Activated CD4-positive, alpha-beta T cell treated with anti-CD3 and anti-CD28 coated beads for 1 hour (primary cell): ENCODE results near the gene USP48.

Experiments
- DNase-seq: peaks from one replicate; pipeline ENCODE4 v3.0.0-alpha.2; 2020

Gene USP48

DNA sequence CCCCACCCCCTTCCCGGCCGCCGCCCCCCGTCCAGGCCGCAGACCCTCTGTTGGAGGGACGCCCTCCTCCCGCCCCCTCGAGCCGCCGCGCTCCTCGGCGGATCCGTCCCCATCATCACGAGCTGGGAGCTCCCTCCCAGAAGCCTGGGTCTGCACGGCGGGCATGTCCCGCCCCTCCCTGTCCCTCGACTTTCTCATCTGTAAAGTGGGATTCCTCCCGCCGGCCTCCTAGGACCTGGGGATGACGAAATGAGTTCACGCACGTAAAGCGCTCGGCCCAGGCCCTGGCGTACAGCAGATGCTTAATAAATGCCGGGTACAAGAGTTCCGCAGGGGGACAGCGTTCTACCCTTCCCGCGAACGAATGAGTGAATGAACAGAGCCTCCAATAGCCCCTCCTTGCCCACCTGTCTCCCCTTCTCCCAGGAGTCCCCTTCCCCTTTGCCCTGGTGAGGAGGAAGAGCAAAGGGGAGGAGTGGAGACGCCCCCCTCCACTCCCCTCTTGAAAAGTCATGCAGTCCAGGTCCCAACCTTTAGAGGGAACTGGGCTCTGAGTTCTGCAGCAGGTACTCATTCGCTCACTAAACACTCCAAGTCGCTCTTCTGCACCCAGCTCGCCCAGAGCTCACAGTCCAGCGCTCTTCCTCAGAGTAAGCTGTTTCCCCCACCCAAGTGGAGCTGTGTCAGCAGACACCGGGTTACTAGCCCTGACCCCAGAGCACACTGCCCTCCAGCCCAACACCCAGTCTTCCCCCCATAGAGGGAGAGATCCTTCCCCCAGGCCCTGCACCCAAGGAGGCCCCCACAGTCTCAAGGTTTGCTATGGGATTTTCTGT lies 130.6 kb downstream of the USP48 start:
- no peak for DNase-seq

DNA sequence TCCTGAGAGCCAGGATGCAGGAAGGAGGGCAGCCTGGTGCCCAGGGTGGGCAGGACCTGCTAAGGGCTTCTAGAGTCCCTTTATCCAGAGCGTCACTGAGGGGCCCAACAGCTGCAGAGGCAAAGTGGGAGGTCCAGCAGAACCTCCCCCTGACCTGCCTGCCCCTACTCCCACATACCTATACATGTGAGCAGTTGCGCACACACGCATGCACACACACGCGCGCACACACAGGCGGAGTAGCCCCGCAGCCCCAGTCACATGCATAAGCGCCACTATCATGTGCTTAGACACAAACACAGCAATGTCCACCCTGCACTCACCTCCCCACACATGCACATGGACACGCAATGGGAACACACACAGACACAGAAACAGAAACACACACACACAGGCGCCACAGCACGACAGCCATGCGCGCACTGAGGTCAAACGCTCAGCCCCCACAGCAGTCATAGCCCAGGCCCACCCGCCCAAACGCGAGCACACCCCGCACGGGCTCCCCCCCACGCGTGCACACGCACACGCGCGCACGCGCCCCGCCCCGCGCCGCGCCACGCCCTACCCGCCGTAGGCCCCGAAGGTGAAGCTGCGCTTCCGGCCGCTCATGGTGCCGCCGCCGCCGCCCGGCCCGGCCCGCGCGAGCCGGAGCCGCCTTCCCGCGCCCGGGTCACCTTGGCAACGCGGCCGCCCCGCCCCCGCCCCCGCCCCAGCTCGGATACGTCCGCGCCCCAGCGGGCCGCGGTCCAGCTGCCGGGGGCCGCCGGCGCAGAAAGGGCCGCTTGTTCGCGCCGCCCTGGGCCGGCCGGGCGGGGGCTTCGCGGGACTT lies 131.5 kb downstream of the USP48 start:
- DNase-seq: peak; percentile 14

DNA sequence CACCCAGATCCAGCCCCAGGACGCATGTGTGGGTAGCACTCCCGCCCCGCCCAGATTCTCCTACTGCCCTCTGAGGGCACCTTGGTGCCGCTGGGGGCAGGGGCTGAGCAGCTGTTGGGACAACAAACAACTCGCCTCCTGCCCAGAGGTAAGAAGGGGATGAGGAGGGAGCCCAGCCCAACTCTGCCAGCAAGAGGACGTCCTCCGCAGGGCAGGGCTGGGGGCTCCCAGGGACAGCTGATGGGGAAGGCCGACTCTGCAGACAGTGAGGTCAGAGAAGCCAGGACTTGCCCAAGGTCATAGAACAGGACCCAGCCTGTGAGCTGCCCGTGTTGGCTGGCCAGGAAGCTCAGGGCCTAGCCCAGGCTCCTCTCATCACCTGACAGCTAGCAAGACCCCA lies 132.5 kb downstream of the USP48 start:
- no peak for DNase-seq

DNA sequence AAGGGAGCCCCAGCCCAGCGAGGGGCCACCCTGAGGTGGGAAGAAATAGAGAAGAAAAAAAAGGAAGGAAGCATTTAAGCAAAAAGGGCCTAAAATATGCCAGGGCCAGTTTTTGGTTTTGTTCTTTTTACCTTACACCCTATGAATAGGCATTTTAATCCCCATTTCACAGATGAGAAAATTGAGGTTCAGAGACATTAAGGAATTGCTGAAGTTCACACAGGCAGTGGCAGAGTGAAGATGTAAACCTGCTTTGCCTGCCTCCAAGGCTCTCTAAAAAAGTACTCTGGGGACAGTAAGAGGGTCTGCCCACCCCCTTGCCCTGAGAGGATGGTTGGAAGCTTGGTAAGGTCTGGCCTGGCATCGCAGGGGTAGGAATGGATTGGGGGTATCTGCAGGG lies 133.6 kb downstream of the USP48 start:
- no peak for DNase-seq

DNA sequence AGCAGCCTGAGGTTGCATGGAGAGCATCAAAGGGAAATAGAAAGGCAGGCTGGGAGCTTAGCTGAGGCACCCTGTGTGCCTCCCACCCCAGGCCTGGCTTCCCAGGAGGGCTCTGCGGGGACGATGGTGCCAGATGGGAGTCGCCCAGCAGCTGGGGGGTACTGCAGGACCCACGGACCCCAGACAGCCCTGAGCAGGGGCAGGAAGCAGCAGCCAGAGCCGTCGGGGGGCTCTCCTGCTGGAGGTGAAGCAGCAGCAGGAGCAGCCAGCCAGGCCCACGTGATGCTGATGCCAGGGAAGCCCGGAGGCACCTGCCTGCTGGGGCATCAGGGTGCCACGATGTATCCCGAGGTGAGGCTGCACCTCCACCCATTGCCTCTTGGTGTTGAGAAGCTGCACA lies 134.2 kb downstream of the USP48 start:
- DNase-seq: no peak

DNA sequence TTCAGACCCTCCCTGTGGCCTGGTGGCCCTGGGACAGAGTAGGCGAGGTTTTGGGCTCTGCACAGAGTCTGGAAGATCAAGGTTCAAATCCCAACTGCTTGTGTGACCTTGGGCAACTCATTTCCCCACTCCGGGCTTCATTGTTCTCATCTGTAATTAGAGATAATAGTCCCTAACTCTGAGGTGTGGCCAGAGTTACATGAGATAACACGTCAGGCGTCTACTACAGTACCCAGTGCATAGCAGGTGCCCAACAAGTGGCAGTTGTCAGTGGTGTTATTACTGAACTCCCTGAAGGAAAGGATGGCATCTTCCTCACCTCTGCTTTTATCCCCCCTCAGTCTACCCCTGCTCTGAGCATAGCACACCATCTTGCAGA lies 134.6 kb downstream of the USP48 start:
- no peak for DNase-seq

DNA sequence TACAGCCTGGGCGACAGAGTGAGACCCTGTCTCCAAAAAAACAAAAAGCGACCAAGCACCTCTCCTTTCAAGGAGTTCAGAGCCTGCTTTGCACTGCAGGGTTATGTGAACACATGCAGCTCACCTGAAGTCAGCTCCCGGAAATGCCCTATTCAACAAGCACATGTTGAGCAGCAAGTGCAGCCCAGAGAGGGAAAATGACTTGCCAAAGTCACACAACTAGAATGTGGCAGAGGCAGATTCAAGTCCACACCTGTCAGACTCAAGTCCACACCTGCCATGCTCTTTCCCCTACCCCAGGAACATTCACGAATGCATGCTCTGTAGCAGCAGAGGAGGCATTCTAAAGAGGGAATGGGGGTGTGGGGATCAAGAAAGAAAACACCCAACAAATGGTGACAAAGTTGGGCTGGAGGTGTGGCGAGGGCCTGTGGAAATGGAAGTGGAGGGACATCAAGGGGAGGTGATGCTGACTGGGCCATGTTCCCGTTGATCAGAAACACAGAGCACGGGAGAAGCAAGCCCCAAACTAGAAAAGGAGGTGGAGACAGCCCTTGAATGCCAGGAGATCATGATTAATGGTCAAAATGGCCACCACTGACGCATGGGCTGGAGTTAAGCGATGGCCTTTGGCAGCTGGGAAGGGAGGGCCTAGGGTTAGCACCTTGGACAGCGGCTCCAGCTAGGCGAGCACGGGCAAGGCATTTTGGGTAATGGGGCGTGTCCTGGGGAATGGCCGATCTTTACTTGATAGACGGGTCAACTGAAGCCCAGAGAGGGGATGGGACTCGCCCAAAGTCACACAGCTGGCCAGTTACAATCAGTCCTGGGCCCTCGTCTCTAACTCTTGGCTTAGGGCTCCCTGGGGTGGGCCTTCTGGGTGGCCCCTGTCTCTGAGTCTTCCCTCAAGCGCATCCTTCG lies 135.3 kb downstream of the USP48 start:
- DNase-seq: no peak

DNA sequence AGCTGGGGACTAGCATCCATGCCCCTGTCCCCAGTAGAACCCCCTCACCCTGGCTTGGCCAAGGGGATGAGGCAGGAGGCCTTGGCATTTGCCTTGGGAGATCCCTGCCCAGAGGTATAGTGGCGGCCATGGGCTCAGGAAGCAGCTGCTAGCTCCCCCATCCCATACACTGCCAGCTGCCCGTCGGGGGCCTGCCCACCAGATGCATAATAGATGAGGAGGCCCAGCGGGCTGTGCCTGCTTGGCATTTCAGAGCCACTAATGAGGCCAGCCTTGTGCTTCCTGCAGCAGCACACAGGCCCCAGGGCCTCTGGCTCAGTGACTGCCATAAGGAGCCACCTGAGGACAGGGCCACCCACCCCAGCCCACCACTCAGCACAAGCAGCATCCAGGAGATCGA lies 137.4 kb downstream of the USP48 start:
- no peak for DNase-seq

DNA sequence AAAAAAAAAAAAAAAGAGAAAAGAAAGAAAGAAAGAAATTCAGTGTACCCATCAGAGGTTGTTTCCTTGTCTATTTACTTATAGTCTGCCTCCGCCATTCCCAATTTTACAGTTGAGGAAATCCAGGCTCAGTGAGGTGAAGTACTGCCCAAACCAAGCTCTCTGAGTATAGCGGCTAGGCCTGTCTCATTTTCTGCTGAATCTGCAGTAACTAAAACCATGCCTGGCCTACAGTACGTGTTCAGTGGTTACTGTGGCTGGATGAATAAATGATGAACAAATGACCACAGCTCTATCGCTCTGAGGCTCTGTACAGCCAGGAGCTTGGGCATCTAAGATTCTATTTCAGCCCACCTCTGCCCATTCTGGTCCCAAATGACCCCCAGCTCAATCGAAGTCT lies 138.0 kb downstream of the USP48 start:
- no peak for DNase-seq

DNA sequence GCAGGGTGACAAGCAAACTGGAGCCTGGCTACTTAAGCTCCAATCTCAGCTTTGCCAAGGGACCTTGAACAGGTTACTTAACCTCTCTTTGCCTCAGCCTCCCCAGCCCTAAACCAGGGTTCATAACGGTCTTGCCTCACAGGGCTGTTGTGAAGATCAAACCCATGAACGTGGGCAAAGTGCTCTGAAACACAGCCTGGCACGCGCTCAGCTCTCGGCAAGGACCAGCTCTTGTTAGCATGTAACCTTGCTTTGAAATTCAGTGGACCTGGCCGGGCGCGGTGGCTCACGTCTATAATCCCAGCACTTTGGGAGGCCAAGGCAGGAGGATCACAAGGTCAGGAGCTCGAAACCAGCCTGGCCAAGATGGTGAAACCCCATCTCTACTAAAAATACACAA lies 138.6 kb downstream of the USP48 start:
- no peak for DNase-seq

DNA sequence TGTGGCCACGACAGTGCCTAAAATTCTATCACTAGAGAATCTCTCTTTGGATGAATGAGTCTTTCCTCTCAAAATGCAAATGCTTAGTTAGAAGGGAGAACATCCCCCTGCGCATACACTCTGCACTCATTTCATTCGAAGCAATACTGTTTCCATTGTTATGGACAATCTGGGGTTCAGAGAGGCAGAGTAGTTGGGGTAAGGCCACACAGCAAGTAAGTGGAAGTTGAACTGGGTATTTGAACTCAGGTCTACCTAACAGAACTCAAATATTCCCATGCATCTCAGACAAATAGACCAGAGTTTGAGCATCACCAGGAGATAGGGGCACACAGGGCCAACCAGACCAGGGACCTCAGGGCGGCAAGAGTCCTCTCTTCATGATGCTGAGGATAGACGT lies 139.3 kb downstream of the USP48 start:
- DNase-seq: no peak

DNA sequence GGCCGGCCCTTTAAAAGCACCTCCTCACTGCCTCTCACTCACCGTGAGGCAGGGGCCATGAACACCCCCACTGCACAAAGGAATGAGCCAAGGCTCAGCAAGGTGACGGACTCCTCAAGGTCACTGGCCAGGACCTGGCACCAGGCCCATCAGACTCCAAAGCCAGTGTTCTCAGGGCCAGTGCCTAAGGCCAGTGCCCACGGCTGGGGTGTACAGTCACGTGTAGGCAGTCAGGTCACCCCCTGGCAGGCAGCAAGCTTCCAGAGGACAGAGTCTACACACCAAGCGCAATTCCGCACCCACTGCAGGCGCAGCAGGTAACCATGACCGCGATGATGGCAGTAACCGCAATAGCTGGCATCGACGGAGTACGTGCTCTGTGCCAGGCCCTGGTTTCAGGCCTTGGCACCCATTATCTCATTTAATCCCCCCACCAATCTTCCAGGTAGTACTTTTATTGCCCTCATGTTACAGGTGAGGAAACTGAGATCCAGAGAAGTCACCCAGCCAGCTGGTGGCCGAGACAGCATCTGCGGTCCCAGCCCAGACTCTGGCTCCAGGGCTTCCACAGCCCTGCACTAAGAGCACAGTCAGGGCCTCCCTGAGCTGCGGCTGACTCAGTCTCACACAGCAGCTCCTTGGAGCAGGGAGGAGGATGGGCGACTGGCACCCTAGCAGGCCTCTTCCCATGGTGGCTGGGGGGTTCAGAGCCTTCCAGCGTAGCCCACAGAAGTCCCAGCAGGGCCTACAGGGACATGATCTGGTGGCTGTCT lies 140.8 kb downstream of the USP48 start:
- DNase-seq: no peak

DNA sequence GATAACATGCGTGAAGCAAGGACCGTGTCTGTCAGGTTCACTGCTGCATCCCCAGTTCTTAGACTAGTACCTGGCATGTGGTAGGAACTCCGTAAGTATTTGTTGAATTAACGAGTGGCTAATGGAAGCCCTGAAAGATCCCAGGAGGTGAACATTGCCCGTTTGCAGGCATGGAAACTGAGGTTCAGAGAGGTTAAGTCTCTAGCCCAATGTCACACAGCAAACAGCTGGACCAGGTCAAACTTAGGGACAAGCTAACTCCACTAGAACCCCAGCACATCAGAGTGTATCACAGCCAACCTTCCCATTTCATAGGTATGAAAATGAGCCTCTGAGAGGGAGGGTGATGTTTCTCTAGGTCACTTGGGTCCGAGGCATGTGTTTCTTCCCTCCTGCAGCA lies 141.4 kb downstream of the USP48 start:
- DNase-seq: no peak

DNA sequence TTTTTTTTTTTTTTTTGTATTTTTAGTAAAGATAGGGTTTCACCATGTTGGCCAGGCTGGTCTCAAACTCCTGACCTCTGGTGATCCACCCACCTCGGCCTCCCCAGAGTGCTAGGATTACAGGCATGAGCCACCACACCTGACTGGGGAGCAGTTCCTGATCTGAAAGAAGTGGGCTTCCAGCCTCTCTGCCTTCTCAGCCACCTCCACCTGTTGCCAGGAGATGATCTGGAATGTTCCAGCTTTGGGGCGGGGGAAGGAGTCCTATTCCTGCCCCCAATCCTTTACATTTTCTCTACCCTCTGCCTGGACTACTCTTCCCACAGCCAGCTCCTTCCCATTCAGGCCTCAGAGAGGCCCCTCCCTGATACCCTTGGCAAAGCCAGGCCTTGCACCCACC lies 141.9 kb downstream of the USP48 start:
- DNase-seq: no peak

DNA sequence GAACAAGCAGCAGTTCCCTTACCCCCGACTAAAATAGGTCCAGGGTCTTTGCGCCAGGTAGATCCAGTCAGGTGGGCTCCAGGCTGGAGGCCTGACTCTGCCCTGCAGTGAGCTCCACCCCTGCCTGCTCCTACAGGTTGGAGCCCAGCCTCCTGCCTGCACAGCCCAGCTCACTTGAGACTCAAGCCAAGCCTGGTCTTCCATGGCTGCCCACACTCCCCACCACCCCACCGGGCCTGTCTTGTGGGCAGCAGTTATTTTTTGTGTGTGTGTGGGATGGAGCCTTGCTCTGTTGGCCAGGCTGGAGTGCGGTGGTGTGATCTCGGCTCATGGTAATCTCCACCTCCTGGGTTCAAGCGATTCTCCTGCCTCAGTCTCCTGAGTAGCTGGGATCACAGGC lies 142.3 kb downstream of the USP48 start:
- no peak for DNase-seq

DNA sequence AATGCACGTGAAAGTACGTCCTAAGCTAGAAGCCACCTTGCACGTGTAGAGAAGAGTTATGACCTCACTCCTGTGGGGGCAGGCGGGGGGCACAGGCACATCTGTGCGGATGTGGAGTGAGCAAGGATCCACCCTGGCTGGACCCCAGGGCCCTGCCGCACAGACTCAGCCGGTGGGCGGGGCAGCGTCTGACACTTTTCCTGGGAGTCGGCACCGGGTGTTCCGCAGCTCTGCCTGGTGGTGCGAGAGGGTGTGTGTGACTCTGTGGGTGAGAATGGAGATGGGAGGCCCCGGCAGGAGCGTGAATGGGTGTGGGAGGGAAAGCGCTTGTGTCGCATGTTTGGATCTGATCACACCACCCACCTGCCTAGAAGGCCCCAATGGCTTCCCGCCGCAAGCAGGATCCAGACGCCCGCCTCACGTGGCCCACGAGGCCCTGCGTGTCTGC lies 143.3 kb downstream of the USP48 start:
- DNase-seq: no peak

DNA sequence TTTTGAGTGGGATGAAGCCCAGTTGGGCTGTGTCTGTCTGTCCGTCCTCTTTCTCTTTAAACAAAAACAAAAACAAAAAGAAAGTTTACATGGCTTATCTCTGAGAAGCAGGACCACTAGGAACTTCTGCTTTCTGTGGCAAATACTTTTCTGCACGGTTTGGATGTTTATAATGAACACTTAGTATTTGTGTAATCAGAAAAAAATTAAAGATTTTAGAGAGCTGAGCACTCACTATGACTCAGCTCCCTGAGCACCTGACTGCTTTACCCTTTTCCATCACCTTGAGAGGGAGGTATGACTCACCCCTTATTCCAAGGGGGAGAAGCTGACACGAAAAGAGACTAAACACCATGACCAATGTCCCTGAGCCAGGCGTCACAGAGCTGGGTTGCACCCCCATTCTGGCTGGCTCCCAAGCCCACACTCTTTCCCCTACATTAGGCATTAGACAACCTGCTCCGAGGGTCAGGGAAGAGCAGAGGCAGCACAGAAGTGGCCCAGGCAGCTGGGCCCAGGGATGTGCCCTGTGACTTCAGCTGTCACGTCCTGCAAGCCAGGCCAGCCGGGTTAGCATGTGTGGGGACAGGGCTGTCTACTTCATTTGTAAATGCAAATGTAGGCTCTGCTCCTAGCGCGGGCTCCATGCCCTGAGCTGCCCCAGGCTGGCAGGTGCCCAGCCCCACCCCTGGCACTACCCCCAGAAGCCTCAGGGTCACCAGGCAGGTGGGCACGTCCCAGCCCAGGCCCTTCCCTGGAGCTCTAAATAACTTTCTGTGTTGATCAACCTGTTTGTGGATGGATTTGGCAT lies 144.2 kb downstream of the USP48 start:
- DNase-seq: no peak

DNA sequence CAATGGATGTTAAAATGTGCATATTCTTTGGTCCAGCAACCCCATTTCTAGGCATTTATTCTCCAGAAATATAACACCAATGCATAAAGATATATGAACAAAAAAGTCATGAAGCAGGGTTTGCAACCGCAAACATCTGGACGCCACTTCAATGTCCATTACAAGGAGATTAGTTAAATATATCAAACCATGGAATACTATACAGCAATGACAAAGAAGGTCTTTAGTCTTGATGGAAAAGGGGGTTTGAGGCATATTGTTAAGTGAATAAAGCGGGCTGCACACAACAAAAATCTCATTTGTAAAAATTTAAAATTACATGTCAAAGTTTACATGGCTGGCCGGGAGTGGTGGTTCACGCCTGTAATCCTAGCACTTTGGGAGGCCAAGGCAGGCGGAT lies 145.4 kb downstream of the USP48 start:
- no peak for DNase-seq

DNA sequence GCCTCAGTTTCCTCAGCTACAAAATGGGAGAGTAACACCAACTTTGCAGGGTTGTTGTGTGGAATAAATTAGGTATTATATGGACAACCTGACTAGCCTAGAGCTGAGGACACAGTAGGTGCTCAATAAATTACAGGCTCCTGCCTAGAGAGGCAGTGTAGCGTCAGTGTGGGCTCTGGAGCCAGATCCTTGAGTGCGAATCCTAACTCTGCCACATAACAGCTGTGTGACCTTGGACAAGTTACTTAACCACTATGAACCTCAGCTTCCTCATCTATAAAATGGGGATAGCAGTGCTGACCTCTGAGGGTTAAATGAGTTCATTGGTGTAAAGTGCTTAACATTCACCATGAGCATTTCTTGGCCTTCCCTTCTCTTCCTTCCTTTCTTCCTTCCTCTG lies 146.9 kb downstream of the USP48 start:
- DNase-seq: no peak

DNA sequence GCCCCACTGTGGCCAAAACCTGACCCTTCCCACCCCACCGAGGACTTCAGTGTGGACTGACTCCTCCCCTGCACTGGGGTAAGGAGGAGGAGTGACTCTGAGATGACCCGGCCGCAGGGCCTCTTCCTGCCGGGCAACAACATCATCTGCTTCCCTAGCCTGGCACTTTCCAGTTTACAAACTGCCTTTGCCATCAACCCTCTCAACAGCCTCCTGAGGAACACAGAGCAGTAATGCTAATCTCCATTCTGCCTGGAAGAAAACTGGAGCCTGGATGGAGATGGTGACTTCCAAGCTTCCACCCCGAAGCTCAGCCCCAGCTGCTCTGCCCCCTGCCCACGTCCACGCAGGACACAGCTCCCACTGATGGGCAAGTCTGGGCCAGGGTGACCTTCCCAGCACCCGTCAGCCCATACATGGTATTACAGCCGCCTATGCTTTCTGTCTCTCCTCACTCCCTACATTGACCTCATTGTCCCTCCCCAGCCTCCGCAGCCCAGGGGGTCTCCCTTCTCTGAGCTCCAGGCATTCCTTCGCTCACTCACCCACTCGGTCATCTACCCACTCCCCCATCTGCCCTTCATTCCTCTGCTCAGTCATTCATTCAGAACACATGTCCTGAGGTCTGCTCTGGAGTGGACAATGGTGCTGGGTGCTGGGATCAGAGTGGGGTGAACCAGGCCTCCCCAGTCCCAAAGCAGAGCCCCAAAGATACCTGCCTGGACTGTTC lies 148.0 kb downstream of the USP48 start:
- no peak for DNase-seq
